WERI-Rb-1 (cell line): ENCODE data around the gene SORBS2.

ENCODE experiments used
- DNase-seq: peaks from one replicate; pipeline ENCODE4 v3.0.0-alpha.2; 2020
- H3K27ac ChIP-seq: fragments of 250-450 bp; sonication (Bioruptor Pico); 2 replicates; pipeline ENCODE4 v1.5.1; 2020; ENCODE audit warnings: mild to moderate bottlenecking, moderate library complexity
- H3K27me3 ChIP-seq: fragments of 250-450 bp; sonication (Bioruptor Pico); 2 replicates; pipeline ENCODE4 v1.5.1; 2021; ENCODE audit warnings: mild to moderate bottlenecking, low read depth, moderate library complexity; ENCODE audit not compliant: insufficient read depth, severe bottlenecking
- H3K36me3 ChIP-seq: fragments of 250-450 bp; sonication (Bioruptor Pico); 2 replicates; pipeline ENCODE4 v1.5.1; 2020; ENCODE audit warnings: mild to moderate bottlenecking, moderate library complexity
- H3K4me3 ChIP-seq: 2 replicates; pipeline ENCODE4 v1.5.1; 2011; ENCODE audit warnings: low read depth, mild to moderate bottlenecking, control low read depth, low read length
- H3K9me3 ChIP-seq: fragments of 250-450 bp; sonication (Bioruptor Pico); 2 replicates; pipeline ENCODE4 v1.5.1; 2021; ENCODE audit warnings: mild to moderate bottlenecking, moderate library complexity; ENCODE audit not compliant: severe bottlenecking
- CTCF ChIP-seq: IDR thresholded peaks from 2 replicates; pipeline ENCODE4 v1.5.1; 2011; ENCODE audit warnings: low read depth, mild to moderate bottlenecking, control low read depth, inconsistent platforms, low read length

The SORBS2 gene

GRCh38 chr4:185744488-185744862 is 67.5 kb downstream of the SORBS2 start:
- H3K4me3 ChIP-seq: no peak overlapping the region
- H3K36me3 ChIP-seq: no peaks in the 10 kb centered on the region
- H3K9me3 ChIP-seq: no peaks in the 10 kb centered on the region
- no peak for TF ChIP-seq CTCF
- H3K27ac ChIP-seq: no peak overlapping the region
- H3K27me3 ChIP-seq: no peaks in the 10 kb centered on the region
- no peak for DNase-seq

GRCh38 chr4:185743722-185744487 is 68.1 kb downstream of the SORBS2 start:
- no peak for TF ChIP-seq CTCF
- DNase-seq: no peak
- H3K4me3 ChIP-seq: no peak overlapping the region
- H3K9me3 ChIP-seq: no peaks in the 10 kb centered on the region
- H3K36me3 ChIP-seq: no peaks in the 10 kb centered on the region
- H3K27me3 ChIP-seq: no peaks in the 10 kb centered on the region
- H3K27ac ChIP-seq: no peak overlapping the region

- no peaks in the 10 kb centered on the region for H3K9me3 ChIP-seq
- DNase-seq: no peak
- TF ChIP-seq CTCF: no peak
- H3K4me3 ChIP-seq: no peak overlapping the region
- no peaks in the 10 kb centered on the region for H3K27me3 ChIP-seq
- H3K36me3 ChIP-seq: no peaks in the 10 kb centered on the region
- H3K27ac ChIP-seq: no peak overlapping the region
Observed at GRCh38 chr4:185742766-185743165, 69.2 kb downstream of the SORBS2 start.

GRCh38 chr4:185741795-185742194 is 70.2 kb downstream of the SORBS2 start:
- no peaks in the 10 kb centered on the region for H3K36me3 ChIP-seq
- no peaks in the 10 kb centered on the region for H3K27me3 ChIP-seq
- no peaks in the 10 kb centered on the region for H3K9me3 ChIP-seq
- TF ChIP-seq CTCF: no peak
- no peak overlapping the region for H3K27ac ChIP-seq
- H3K4me3 ChIP-seq: no peak overlapping the region
- no peak for DNase-seq

- H3K9me3 ChIP-seq: no peaks in the 10 kb centered on the region
- H3K27me3 ChIP-seq: no peaks in the 10 kb centered on the region
- H3K36me3 ChIP-seq: no peaks in the 10 kb centered on the region
- no peak for TF ChIP-seq CTCF
- DNase-seq: no peak
- H3K4me3 ChIP-seq: no peak overlapping the region
- H3K27ac ChIP-seq: no peak overlapping the region
Observed at GRCh38 chr4:185740471-185740873, 71.5 kb downstream of the SORBS2 start.

- H3K4me3 ChIP-seq: no peak overlapping the region
- no peaks in the 10 kb centered on the region for H3K9me3 ChIP-seq
- no peak overlapping the region for H3K27ac ChIP-seq
- TF ChIP-seq CTCF: no peak
- no peaks in the 10 kb centered on the region for H3K36me3 ChIP-seq
- DNase-seq: no peak
- no peaks in the 10 kb centered on the region for H3K27me3 ChIP-seq
Observed at GRCh38 chr4:185738820-185739219, 73.2 kb downstream of the SORBS2 start.
